Measurements from ENCODE around the gene SHANK2.
"Not testable (repeated sequence)": the region's sequence is repeated elsewhere in the genome, so short reads cannot be mapped to it uniquely, and the experiment has no call there.

SHANK2 gene

GRCh38 chr11:71245601-71246391, 6.6 kb downstream of the SHANK2 start:
- no peak for DNase-seq (ENCODE audit: low read depth in 1 of 2, low spot score in 1 of 2)

DNA sequence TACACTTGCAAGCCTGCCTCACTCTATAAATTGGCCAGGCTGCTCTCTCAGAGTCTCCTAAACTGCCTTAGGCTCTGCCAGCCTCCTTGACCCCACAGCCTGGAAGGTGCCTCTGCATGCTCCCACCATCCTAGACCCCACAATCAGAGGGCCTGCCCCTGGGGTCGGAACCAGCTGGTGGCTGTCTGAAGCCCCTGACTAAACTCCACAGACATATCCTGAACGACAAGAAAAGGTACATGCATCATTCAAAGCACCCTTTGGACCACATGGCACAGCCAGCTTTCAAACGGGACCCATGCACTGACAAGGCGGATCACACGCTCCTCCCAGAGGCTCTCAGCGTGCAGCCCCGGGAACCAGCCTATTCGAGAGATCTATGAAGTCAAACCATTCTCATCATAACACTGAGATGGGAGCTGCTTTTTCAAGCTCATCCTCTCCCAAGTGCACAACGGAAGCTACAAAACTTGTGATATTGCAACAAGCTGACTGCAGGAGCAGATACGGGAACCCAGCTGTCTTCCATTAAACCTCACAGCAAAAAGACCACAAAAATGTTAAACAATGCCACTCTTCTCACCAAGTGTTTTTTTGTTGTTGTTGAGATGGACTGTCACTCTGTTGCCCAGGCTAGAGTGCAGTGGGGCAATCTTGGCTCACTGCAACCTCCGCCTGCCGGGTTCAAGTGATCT, 8.1 kb downstream of the SHANK2 start:
- DNase-seq (ENCODE audit: low read depth in 1 of 2, low spot score in 1 of 2), result no peak

- no peak for DNase-seq (ENCODE audit: low read depth in 1 of 2, low spot score in 1 of 2)
Observed at GRCh38 chr11:71242391-71242790, 10.0 kb downstream of the SHANK2 start.

GRCh38 chr11:71241721-71242259, 10.6 kb downstream of the SHANK2 start:
- no peak for DNase-seq (ENCODE audit: low read depth in 1 of 2, low spot score in 1 of 2)

- no peak for DNase-seq (ENCODE audit: low read depth in 1 of 2, low spot score in 1 of 2)
Observed at GRCh38 chr11:71240865-71241691, 11.3 kb downstream of the SHANK2 start.

GRCh38 chr11:71240061-71240690, 12.2 kb downstream of the SHANK2 start:
- no peak for DNase-seq (ENCODE audit: low read depth in 1 of 2, low spot score in 1 of 2)

DNA sequence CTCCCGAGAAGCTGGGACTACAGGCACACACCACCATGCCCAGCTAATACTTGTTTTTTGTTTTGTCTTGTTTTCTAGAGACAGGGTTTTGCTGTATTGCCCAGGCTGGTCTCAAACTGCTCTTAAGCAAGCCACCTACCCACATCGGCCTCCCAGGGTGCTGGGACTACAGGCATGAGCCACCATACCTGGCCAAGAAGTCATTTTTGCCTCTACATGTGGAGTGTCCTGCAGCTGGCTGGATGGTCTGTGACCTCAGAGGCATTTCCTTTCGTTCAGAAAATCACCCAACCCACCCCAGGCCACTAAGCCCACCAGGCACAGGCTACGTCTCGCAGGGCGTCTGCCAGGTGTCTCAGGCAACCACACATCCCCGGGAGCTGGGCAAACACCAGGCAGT, 12.8 kb downstream of the SHANK2 start:
- no peak for DNase-seq (ENCODE audit: low read depth in 1 of 2, low spot score in 1 of 2)

GRCh38 chr11:71238941-71239340, 13.4 kb downstream of the SHANK2 start:
- no peak for DNase-seq (ENCODE audit: low read depth in 1 of 2, low spot score in 1 of 2)

GRCh38 chr11:71238285-71238875, 14.0 kb downstream of the SHANK2 start:
- DNase-seq (ENCODE audit: low read depth in 1 of 2, low spot score in 1 of 2), result no peak

DNA sequence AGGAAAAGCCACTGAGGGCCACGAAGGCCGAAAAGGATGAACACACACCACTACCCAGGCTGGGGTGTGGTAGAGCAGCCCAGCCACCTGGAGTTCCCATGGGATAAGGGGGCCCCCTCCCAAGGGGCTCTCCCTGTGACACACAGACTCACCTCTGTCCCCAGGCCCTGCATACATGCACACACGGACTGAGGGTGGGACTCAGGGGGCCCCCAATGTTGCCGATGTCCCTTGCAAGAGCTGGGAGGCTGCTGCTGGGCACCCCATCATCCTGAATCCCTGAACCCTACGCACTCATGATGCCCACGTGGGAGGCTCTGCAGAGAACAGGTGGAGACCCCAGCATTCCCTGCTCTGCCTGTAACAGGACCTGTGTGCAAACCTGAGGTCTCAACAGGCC, 14.5 kb downstream of the SHANK2 start:
- no peak for DNase-seq (ENCODE audit: low read depth in 1 of 2, low spot score in 1 of 2)

DNA sequence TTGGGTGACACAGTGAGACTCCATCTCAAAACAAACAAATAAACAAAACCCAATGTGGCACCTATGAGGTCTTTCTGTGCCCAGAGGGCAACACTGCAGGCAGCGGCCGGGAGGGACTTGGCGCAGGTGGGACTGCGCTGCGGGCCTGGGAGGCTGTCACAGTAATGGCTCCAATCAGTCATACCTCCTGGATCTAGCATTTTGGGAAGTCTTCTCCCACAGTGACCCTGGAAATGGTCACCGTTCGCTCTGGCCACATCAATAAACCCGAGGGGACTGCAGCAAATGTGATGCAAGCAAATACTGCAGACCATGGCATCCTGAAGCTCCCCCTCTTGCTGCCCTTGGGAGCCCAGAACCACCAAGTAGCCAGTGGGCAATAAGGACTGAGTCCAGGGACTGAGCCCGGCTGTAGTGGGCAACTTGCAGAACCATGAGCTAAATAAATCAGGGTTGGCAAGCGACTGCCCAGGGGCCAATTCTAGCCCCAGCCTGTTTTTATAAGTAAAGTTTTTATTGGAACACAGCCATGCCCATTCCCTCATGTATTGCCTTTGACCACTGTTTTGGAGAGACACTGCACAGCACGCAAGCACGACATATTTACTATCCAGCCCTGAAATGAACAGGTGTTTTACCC, 15.4 kb downstream of the SHANK2 start:
- no peak for DNase-seq (ENCODE audit: low read depth in 1 of 2, low spot score in 1 of 2)

DNA sequence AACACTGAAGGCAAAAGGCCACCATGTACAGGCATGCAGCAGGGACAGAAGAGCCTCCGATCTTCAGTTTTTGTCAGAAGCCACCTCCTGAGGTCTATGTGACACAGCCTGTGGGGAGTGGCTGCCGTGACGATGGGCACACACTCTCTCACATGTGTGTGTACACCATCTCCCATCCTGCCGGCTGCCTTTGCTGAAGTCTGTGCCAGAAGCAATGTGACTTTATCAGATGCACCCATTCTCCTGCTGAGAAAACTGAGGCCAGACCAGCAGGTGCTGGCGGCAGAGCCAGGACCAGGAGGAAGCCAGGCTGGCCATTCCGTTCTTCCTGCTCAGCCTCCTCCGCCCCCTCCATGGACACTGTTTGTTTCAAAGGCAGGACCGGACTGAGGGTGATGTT, 16.7 kb downstream of the SHANK2 start:
- no peak for DNase-seq (ENCODE audit: low read depth in 1 of 2, low spot score in 1 of 2)

DNA sequence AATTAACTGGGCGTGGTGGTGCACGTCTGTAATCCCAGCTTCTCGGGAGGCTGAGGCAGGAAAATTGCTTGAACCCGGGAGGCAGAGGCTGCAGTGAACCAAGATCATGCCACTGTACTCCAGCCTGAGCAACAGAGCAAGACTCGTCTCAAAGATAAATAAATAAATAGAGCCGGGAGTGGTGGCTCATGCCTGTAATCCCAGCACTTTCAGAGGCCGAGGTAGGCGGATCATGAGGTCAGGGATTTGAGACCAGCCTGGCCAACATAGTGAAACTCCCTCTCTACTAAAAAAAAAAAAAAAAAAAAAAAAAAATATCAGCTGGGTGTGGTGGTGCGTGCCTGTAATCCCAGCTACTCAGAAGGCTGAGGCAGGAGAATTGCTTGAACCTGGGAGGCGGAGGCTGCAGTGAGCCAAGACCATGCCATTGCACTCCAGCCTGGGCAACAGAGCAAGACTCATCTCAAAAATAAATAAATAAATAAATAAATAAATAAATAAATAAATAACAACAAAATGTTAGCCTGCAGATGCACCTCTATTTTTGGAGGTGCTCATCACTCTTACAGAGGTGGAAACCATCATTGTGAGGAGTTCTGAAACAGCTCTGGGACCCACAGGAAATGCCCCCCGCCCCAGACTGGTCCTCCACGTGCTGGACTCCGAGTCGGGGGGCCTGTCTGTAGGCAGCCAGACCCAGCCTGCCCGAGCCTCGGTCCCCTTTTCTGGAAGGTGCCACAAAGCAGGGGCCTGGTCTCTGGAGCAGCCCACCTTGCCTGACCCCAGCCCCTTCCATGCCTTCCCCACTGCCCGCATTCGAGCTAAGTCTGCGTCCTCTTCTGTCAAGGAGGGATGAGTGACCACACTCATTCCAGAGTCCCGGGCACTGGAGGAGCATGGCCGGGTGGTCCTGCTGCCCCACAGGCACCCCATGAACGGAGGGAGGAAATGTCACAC, 18.2 kb downstream of the SHANK2 start:
- not testable (repeated sequence) for DNase-seq (ENCODE audit: low read depth in 1 of 2, low spot score in 1 of 2)

- DNase-seq (ENCODE audit: low read depth in 1 of 2, low spot score in 1 of 2), result no peak
Observed at GRCh38 chr11:71232364-71232763, 20.0 kb downstream of the SHANK2 start.

GRCh38 chr11:71228961-71229360, 23.4 kb downstream of the SHANK2 start:
- no peak for DNase-seq (ENCODE audit: low read depth in 1 of 2, low spot score in 1 of 2)

DNA sequence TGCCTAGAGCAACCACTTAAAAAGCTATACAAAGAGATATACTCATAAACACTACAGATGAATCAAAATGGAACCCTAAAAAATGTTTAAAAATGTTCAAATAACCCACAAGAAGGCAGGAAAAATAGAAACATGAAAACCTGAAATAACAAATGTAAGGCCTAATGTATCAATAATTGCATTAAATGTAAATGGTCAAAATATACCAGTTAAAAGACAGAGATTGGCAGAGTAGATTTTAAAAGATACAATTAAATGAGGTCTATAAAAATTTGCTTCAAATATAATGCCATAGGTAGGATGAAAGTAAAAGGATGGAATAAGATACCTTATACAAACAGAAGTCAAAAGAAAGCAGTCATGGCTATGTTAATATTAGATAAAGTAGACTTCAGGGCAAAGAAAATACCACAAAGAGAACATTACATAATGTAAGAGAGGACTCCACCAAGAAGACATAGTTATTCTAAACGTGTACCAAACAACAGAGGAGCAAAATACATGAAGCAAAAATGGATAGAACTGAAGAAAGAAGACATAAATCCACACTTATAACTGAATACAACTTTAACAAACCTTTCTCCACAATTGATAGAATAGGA, 25.2 kb downstream of the SHANK2 start:
- no peak for DNase-seq (ENCODE audit: low read depth in 1 of 2, low spot score in 1 of 2)

DNA sequence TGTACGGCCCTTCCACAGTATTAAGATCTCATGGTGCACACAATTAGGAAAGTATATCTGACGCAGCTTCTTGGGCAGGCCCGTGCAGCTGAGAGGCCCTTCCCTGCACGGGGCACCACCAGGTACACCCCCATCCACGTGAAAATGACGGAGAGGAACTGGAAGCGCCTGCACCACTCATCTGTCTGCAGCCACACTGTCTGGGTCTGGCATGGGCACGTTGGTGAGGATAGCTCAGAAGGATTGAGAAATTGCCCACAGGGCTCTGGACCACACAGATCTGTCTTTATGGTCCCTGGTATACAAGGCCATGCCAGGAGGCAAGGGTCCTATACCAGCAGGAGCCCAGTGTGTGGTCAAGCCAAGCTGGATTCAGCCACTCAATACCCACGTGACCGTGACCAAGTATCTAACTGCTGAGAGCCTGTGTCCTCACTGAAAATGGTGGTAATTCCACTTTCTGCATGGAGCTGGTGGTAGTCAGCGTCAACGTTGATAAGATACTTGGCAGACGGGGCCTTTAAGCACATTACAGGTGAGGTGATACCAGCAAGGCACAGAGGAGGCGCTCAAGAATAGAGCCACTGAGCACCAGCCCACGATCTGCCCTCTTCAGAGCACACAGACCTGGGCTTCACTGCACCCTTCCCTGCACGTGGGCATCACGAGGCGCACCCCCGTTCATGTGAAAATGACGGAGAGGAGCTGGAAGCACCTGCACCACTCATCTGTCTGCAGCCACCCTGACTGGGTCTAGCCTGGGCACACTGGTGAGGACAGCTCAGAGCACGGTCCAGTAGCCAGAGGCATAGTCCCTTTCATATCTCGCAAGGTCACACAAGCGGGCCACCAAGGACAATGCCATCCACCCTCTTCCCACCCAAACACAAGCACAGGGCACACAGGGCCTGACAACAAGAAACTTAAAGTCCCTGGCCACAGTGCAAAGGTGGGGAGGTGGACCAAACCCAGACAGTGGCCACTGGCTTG, 28.4 kb downstream of the SHANK2 start:
- DNase-seq (ENCODE audit: low read depth in 1 of 2, low spot score in 1 of 2), result no peak

DNA sequence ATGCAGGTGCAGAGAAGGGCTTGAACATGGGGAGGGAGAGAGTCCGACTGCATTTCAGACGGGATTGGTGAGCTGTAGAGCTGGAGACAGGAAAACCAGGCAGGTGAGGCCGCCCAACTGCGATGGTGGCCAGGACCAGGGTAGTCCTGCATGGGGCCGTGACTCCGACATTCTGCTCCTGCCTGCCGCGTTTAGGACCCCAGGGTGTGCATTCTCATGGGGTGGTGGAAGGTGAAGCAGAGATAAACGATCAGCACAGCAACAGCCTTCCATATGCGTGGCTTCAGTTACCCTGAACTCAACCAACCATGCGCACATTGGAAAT, 29.3 kb downstream of the SHANK2 start:
- no peak for DNase-seq (ENCODE audit: low read depth in 1 of 2, low spot score in 1 of 2)
